HG03571 (cell line): ENCODE data around the gene SPATA3.
"Not testable (repeated sequence)": the region's sequence is repeated elsewhere in the genome, so short reads cannot be mapped to it uniquely, and the experiment has no call there.

ENCODE experiments used
- ATAC-seq: cut with Tn5 transposase; IDR thresholded peaks from one replicate; pipeline ENCODE4 v1.9.1; 2021; ENCODE audit not compliant: unreplicated experiment

SPATA3 gene

GRCh38 chr2:230968314-230968713 is 27.6 kb upstream of the SPATA3 start:
- ATAC-seq = not testable (repeated sequence)

GRCh38 chr2:230968921-230969658 is 26.8 kb upstream of the SPATA3 start:
- ATAC-seq = no peak

GRCh38 chr2:230969659-230970015 is 26.3 kb upstream of the SPATA3 start:
- no peak for ATAC-seq

- ATAC-seq = no peak
Observed at GRCh38 chr2:230972046-230972445, 23.9 kb upstream of the SPATA3 start.

GRCh38 chr2:230974096-230974913 is 21.6 kb upstream of the SPATA3 start:
- peak; percentile 91 for ATAC-seq

GRCh38 chr2:230975927-230976326 is 20.0 kb upstream of the SPATA3 start:
- no peak for ATAC-seq

GRCh38 chr2:230976671-230977171 is 19.2 kb upstream of the SPATA3 start:
- no peak for ATAC-seq

GRCh38 chr2:230980468-230980867 is 15.5 kb upstream of the SPATA3 start:
- no peak for ATAC-seq

- no peak for ATAC-seq
Observed at GRCh38 chr2:230981704-230982103, 14.2 kb upstream of the SPATA3 start.

- ATAC-seq = no peak
Observed at GRCh38 chr2:230982126-230982525, 13.8 kb upstream of the SPATA3 start.

- no peak for ATAC-seq
Observed at GRCh38 chr2:230982528-230982927, 13.4 kb upstream of the SPATA3 start.

GRCh38 chr2:230983566-230983965 is 12.4 kb upstream of the SPATA3 start:
- ATAC-seq = no peak

- ATAC-seq = peak; percentile 82
Observed at GRCh38 chr2:230984393-230985220, 11.3 kb upstream of the SPATA3 start.

GRCh38 chr2:230985519-230986231 is 10.2 kb upstream of the SPATA3 start:
- ATAC-seq = no peak

- no peak for ATAC-seq
Observed at GRCh38 chr2:230986520-230987136, 9.3 kb upstream of the SPATA3 start.

GRCh38 chr2:230987137-230988020 is 8.5 kb upstream of the SPATA3 start:
- no peak for ATAC-seq

- no peak for ATAC-seq
Observed at GRCh38 chr2:230989731-230990130, 6.2 kb upstream of the SPATA3 start.

GRCh38 chr2:230990131-230990898 is 5.6 kb upstream of the SPATA3 start:
- ATAC-seq = no peak

- no peak for ATAC-seq
Observed at GRCh38 chr2:230990899-230991150, 5.1 kb upstream of the SPATA3 start.
